Measurements from ENCODE around the gene TIMM10. TPM values are rescaled to one million over a fixed set of nuclear protein-coding genes. Genes with fewer than 3 reads are reported as not detected.

TIMM10 gene
- total RNA-seq, 3 donors from 2014 or later: 25.5 to 50.1 (median 49.9) TPM

DNA sequence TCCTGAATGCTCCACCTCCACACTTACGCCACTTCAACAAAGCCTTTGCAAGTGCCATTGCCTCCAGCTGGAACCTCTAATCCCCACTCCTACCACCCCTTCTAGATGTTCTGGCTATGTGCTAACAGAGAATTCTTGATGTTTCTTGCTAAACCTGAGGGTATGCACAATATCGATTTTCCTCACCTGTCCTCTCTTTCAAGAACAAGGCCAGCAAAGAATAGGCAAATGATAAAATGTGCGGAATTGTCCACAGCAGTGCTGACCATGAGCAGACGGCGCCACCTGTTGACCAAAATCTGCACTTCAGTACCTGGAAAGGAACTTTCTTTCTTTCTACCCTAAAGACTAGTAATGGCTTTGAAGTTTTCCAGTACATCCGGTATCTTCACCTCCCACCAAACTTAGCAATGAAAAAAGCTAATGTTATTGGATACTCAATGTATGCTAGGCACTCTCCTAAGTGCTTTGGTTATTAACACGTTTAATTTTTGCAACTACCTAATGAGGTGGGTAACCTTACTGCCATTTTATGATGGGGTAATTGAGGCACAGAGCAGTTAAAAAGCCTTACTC, 3.4 kb downstream of the TIMM10 start:
- H3K9me3 ChIP-seq: no peaks in the 10 kb centered on the region
- no peak overlapping the region for H3K4me3 ChIP-seq
- peak in 2 of 3 donors; percentile 76 to 93 for DNase-seq
- H3K4me1 ChIP-seq (ENCODE audit: low read depth): peaks cover 13% of the 10 kb centered on the region
- H3K36me3 ChIP-seq (ENCODE audit: low read depth): no peaks in the 10 kb centered on the region
- peak; percentile 24 for ATAC-seq
- intact Hi-C loops (cut with DNase I, micrococcal nuclease): loop anchor here (5.0 kb wide), 2 partner anchors 35 to 70 kb away; no protein-coding TSS in a partner anchor
- TF ChIP-seq, protein P1, sequence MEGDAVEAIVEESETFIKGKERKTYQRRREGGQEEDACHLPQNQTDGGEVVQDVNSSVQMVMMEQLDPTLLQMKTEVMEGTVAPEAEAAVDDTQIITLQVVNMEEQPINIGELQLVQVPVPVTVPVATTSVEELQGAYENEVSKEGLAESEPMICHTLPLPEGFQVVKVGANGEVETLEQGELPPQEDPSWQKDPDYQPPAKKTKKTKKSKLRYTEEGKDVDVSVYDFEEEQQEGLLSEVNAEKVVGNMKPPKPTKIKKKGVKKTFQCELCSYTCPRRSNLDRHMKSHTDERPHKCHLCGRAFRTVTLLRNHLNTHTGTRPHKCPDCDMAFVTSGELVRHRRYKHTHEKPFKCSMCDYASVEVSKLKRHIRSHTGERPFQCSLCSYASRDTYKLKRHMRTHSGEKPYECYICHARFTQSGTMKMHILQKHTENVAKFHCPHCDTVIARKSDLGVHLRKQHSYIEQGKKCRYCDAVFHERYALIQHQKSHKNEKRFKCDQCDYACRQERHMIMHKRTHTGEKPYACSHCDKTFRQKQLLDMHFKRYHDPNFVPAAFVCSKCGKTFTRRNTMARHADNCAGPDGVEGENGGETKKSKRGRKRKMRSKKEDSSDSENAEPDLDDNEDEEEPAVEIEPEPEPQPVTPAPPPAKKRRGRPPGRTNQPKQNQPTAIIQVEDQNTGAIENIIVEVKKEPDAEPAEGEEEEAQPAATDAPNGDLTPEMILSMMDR (IDR thresholded peaks at IDR 0.05): peak; percentile 83

DNA sequence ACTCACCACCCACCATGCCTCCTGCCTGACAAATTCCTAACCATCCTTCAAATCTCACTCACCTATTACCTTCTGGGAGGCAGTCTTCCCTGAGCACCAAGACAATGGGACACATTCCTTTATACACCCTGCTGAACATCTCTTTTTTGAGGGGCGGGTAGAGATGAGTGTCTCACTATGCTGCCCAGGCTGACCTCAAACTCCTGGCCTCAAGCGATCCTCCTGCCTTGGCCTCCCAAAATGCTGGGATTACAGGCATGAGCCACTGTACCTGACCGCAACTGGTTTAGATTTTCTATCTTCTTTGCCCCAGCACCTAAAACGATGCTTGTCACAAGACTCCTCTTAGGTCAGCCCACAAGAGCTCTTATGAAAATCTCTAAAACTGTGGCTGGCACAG, 7.1 kb downstream of the TIMM10 start:
- Histone ChIP-seq H3K9me3 (no peaks in the 10 kb centered on the region), H3K4me3 (no peak overlapping the region), H3K36me3 (ENCODE audit: low read depth) (no peaks in the 10 kb centered on the region), H3K4me1 (ENCODE audit: low read depth) (no peaks in the 10 kb centered on the region)
- ATAC-seq (no peak), DNase-seq (no peak)
- intact Hi-C loops (cut with DNase I, micrococcal nuclease): no loop called here
- TF ChIP-seq, protein P1 (IDR thresholded peaks at IDR 0.05): no peak

DNA sequence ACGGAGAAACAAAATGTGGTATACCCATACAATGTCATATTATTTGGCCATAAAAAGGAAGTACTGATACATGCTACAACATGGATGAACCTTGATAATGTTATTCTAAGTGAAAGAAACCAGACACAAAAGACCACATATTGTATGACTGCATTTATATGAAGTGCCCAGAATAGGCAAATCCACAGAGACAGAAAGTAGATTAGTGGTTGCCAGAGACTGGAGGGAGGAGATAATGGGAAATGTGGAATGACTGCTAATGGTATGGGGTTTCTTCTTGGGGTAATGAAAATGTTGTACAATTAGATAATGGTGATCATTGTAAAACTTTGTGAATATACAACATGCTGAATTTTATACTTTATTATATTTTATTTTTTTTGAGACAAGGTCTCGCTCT, 9.4 kb downstream of the TIMM10 start:
- H3K36me3 ChIP-seq (ENCODE audit: low read depth): no peaks in the 10 kb centered on the region
- DNase-seq: no peak
- no peaks in the 10 kb centered on the region for H3K9me3 ChIP-seq
- intact Hi-C loops (cut with DNase I, micrococcal nuclease): no loop called here
- no peaks in the 10 kb centered on the region for H3K4me1 ChIP-seq (ENCODE audit: low read depth)
- H3K4me3 ChIP-seq: no peak overlapping the region
- ATAC-seq: no peak
- TF ChIP-seq, protein P1 (IDR thresholded peaks at IDR 0.05): no peak

DNA sequence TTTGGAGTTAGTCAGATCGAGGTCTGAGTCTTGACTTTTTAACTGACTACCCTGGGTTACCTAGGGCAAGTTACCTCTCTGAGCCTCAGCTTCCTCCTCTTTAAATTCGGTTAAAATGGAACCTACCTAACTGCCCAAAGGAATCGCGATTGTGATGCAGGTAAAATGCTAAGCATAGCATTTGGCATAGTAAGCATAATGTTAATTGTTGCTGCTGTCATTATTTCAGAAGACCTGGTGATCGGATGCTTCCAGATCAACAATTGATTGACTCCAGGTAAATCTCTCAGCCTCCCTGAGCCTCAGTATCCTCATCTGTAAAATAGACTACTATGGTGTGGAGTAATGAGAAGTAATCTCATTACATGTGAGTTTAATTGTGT, 14.5 kb downstream of the TIMM10 start:
- Histone ChIP-seq H3K36me3 (ENCODE audit: low read depth) (no peaks in the 10 kb centered on the region), H3K9me3 (no peaks in the 10 kb centered on the region), H3K4me3 (no peak overlapping the region), H3K4me1 (ENCODE audit: low read depth) (peaks cover 11% of the 10 kb centered on the region)
- TF ChIP-seq, protein P1 (IDR thresholded peaks at IDR 0.05): no peak
- ATAC-seq (no peak), DNase-seq (no peak)
- intact Hi-C loops (cut with DNase I, micrococcal nuclease): no loop called here

DNA sequence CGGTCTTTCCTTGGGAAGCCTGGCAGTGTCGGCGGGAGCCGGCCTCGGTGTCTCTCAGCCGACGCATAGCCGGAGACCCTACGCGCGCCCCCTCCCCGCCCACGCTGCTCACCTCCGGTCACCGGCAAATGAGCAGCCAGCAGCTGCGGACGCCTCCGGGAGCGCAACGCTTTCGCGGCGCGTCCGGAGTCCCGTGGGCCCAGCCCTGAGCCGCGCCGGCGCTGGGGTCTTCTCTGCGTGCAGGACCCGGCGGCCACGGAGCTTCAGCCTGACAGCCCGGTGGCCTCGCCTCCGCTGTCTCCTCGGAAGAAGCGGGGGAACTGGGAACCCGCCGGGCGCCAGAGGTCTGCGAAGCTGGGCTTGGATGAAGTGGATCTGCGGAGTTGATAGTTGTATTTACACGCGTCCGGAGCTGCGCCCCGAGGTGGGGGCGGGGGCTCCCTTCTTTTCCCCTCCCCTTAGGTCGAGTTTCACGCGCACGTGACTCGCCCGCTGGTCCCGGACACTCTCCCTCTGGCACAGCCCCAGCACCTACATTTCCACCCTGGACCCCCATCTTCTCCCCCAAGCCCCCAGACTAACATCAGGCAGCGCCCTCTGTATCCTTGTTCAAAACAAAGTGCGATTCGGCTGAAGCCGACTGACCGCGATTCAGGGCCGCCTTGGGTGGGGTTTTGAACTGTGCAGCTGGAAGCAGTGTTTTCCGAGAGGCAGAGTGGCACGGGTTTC, 15.1 kb downstream of the TIMM10 start, which contains the start of gene SLC43A1:
TSS of gene SLC43A1 (minus strand) at position 371 of the 729 bp plus-strand sequence. CDS start 1,591 bp downstream, outside the sequence.
- peak; percentile 49 for ATAC-seq
- H3K4me1 ChIP-seq (ENCODE audit: low read depth): peaks cover 11% of the 10 kb centered on the region
- TF ChIP-seq, protein P1 (IDR thresholded peaks at IDR 0.05): no peak
- no peaks in the 10 kb centered on the region for H3K36me3 ChIP-seq (ENCODE audit: low read depth)
- peak within 1 kb of the TSS; percentile 50 for H3K4me3 ChIP-seq
- DNase-seq: peak; percentile 63 to 71 (median 67)
- no peaks in the 10 kb centered on the region for H3K9me3 ChIP-seq
- intact Hi-C loops (cut with DNase I, micrococcal nuclease): no loop called here
